ENCODE measurements around the gene ZNF648.

DNA sequence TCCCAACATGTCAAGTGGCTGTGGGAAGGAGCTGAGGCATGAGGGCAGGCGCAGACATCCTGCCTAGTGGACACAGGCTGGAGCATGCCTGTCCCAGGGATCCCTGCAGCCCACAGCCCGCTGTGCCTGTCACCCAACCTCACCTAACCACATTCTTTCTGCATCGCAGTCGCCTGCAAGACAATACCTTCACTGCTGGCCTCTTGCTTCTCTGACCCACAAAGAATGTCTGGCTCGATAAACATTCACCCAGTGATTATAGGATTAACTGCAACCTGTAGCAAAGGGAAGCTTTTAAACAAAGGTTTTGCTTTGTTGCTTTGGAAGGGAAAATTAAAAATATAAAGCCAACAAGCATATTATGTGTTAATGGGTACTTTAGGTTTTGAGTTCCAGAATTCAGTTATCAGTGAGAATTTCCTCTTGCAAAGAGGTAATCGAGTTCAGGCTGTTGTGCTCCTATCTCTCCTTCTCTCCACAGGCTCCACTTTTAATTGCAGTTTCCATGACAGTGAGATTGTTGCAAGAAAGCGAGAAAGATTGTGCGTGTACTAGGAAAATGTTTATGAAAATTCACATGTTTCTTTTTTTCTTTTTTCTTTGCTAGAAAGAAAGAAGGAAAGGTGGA lies 40.0 kb upstream of the ZNF648 start:
- TF ChIP-seq, protein P1, sequence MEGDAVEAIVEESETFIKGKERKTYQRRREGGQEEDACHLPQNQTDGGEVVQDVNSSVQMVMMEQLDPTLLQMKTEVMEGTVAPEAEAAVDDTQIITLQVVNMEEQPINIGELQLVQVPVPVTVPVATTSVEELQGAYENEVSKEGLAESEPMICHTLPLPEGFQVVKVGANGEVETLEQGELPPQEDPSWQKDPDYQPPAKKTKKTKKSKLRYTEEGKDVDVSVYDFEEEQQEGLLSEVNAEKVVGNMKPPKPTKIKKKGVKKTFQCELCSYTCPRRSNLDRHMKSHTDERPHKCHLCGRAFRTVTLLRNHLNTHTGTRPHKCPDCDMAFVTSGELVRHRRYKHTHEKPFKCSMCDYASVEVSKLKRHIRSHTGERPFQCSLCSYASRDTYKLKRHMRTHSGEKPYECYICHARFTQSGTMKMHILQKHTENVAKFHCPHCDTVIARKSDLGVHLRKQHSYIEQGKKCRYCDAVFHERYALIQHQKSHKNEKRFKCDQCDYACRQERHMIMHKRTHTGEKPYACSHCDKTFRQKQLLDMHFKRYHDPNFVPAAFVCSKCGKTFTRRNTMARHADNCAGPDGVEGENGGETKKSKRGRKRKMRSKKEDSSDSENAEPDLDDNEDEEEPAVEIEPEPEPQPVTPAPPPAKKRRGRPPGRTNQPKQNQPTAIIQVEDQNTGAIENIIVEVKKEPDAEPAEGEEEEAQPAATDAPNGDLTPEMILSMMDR (IDR thresholded peaks at IDR 0.05): no peak
- TF ChIP-seq POLR2A (IDR thresholded peaks at IDR 0.05) (no peak), POLR2AphosphoS5 (IDR thresholded peaks at IDR 0.05; ENCODE audit: insufficient read depth in 1 of 2, low read depth in 1 of 2) (peak in 1 of 2 donors; percentile 62)

Measured in vagina (tissue), 2 donors.